ENCODE data around the gene ASS1. TPM values are rescaled to one million over a fixed set of nuclear protein-coding genes. Genes with fewer than 3 reads are reported as not detected.
"Not testable (repeated sequence)": the region's sequence is repeated elsewhere in the genome, so short reads cannot be mapped to it uniquely, and the experiment has no call there.

ASS1 gene
- total RNA-seq, 1 donor from 2014 or later: 2.9 TPM

DNA sequence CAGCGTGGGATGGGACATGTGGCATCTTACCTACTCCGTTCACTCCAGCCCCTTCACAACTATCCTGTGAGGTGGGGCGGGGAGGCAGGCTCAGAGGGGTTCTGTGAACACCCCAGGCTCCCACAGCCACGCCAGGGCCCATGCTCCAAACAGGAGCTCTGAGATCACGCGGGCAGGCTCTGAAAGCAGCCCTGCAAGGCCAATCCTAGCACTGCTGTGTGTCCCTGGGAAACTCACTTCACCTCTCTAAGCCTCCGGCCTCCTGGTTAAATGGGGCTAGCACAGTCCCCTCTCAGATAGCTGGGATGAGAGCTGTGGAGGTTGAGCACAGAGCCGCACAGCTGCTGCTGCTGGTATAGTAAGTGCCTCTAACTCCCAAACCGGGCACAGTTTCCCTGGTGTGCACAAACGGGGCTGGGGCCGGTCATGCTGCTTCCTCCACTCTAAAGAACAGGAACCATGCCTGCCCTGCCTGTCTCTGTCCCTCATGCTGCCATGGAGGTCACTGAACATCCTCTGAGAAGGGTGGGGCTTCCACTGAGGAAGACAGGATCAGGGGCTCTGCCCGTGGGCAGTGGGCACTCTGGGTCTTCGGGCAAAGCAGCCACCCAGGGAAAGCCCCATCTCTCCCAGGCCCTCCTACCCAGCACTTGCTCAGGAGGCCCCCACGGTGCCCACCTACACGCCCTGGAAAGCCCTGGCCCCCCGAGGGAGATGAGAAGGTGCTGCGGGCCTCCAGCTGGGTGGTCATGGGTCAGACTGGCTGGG is 13.0 kb upstream of the ASS1 start:
- intact Hi-C loops (cut with micrococcal nuclease): no loop called here
- H3K4me1 Mint-ChIP-seq (ENCODE audit: low read depth): no peaks in the 10 kb centered on the region
- H3K27me3 Mint-ChIP-seq (ENCODE audit: insufficient read depth): peaks cover 21% of the 10 kb centered on the region
- H3K4me3 Mint-ChIP-seq: no peak overlapping the region
- no peaks in the 10 kb centered on the region for H3K36me3 Mint-ChIP-seq (ENCODE audit: low read depth)
- H3K9me3 Mint-ChIP-seq: no peaks in the 10 kb centered on the region
- DNase-seq (ENCODE audit: low spot score): no peak
- H3K27ac Mint-ChIP-seq: no peak overlapping the region

- no peaks in the 10 kb centered on the region for H3K4me1 Mint-ChIP-seq (ENCODE audit: low read depth)
- intact Hi-C loops (cut with micrococcal nuclease): no loop called here
Measured at GRCh38 chr9:130432362-130432761, 12.4 kb upstream of the ASS1 start.

GRCh38 chr9:130432796-130433167 is 12.0 kb upstream of the ASS1 start:
- intact Hi-C loops (cut with micrococcal nuclease): no loop called here
- Mint-ChIP-seq H3K36me3 (ENCODE audit: low read depth) (no peaks in the 10 kb centered on the region), H3K27ac (no peak overlapping the region), H3K9me3 (no peaks in the 10 kb centered on the region), H3K4me3 (no peak overlapping the region), H3K27me3 (ENCODE audit: insufficient read depth) (peaks cover 24% of the 10 kb centered on the region), H3K4me1 (ENCODE audit: low read depth) (no peaks in the 10 kb centered on the region)
- no peak for DNase-seq (ENCODE audit: low spot score)

More at GRCh38 chr9:130432362-130432761, 12.4 kb upstream of the ASS1 start:
- DNase-seq (ENCODE audit: low spot score): no peak
- Mint-ChIP-seq H3K27ac (no peak overlapping the region), H3K9me3 (no peaks in the 10 kb centered on the region), H3K4me3 (no peak overlapping the region), H3K36me3 (ENCODE audit: low read depth) (no peaks in the 10 kb centered on the region), H3K27me3 (ENCODE audit: insufficient read depth) (peaks cover 21% of the 10 kb centered on the region)

- intact Hi-C loops (cut with micrococcal nuclease): no loop called here
- no peaks in the 10 kb centered on the region for H3K9me3 Mint-ChIP-seq
- H3K4me1 Mint-ChIP-seq (ENCODE audit: low read depth): no peaks in the 10 kb centered on the region
- H3K4me3 Mint-ChIP-seq: no peak overlapping the region
- peak; percentile 24 for DNase-seq (ENCODE audit: low spot score)
- H3K36me3 Mint-ChIP-seq (ENCODE audit: low read depth): no peaks in the 10 kb centered on the region
- no peak overlapping the region for H3K27ac Mint-ChIP-seq
- H3K27me3 Mint-ChIP-seq (ENCODE audit: insufficient read depth): peaks cover 24% of the 10 kb centered on the region
Measured at GRCh38 chr9:130433168-130433946, 11.4 kb upstream of the ASS1 start.

- intact Hi-C loops (cut with micrococcal nuclease): no loop called here
- H3K9me3 Mint-ChIP-seq: no peaks in the 10 kb centered on the region
- peaks cover 24% of the 10 kb centered on the region for H3K27me3 Mint-ChIP-seq (ENCODE audit: insufficient read depth)
Measured at GRCh38 chr9:130433947-130434262, 10.9 kb upstream of the ASS1 start.

DNA sequence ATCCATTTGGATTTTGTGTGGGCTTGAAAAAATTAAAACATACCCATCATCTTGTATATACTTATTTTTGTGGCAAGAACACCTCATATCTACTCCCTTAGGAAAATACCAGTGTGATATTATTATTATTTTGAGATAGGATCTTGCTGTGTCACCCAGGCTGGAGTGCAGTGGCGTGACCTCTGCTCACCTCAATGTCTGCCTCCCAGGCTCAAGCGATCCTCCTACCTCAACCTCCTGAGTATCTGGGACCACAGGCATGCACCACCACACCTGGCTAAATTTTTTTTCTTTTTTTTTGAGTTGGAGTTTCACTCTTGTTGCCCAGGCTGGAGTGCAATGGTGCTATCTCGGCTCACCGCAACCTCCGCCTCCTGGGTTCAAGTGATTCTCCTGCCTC is 10.1 kb upstream of the ASS1 start:
- H3K9me3 Mint-ChIP-seq; H3K27ac Mint-ChIP-seq; intact Hi-C loops (cut with micrococcal nuclease); H3K36me3 Mint-ChIP-seq (ENCODE audit: low read depth); DNase-seq (ENCODE audit: low spot score); H3K4me1 Mint-ChIP-seq (ENCODE audit: low read depth); H3K4me3 Mint-ChIP-seq: not testable (repeated sequence)
- H3K27me3 Mint-ChIP-seq (ENCODE audit: insufficient read depth): peaks cover 26% of the 10 kb centered on the region

More at GRCh38 chr9:130433947-130434262, 10.9 kb upstream of the ASS1 start:
- H3K4me1 Mint-ChIP-seq (ENCODE audit: low read depth): no peaks in the 10 kb centered on the region
- DNase-seq (ENCODE audit: low spot score): no peak
- no peak overlapping the region for H3K27ac Mint-ChIP-seq
- no peak overlapping the region for H3K4me3 Mint-ChIP-seq
- H3K36me3 Mint-ChIP-seq (ENCODE audit: low read depth): no peaks in the 10 kb centered on the region

DNA sequence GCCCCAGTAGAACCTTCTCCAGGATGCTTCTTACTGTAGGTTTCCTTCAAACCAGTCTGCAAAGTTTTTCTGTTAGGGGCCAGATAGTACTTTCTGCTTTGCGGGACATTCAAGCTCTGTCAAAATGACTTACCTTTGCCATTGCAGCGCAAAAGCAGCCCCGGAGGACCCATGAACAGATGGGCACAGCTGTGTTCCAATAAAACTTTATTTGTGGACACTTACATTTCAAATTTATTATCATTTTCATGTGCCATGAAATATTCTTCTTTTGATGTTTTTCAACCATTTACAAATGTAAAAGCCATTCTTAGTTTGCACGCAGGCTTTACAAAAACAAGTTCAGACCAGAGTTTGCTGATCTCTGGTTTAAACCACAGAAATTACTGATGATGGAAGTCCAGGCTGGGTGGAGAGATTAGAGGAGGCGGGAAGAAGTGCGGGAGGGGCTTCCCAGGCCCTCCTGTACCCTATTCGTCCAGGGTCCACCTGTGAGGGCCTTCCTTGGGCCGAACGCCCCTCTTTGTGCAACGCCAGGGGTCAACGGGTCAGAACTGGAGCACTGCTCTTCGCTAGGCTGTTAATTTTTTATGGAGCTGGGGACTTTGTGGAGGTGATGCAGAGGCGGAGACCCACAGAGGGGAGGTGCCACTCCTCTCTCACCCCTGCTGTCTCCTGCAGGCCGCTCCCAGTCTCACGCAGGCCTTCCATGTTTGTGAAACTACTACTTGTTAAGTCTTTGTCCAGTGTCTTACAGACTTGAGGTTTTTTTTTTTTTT is 7.6 kb upstream of the ASS1 start:
- intact Hi-C loops (cut with micrococcal nuclease): no loop called here
- Mint-ChIP-seq H3K4me3 (no peak overlapping the region), H3K27ac (no peak overlapping the region), H3K36me3 (ENCODE audit: low read depth) (peaks cover 1% of the 10 kb centered on the region), H3K4me1 (ENCODE audit: low read depth) (no peaks in the 10 kb centered on the region), H3K27me3 (ENCODE audit: insufficient read depth) (peaks cover 27% of the 10 kb centered on the region), H3K9me3 (peaks cover 19% of the 10 kb centered on the region)
- no peak for DNase-seq (ENCODE audit: low spot score)

DNA sequence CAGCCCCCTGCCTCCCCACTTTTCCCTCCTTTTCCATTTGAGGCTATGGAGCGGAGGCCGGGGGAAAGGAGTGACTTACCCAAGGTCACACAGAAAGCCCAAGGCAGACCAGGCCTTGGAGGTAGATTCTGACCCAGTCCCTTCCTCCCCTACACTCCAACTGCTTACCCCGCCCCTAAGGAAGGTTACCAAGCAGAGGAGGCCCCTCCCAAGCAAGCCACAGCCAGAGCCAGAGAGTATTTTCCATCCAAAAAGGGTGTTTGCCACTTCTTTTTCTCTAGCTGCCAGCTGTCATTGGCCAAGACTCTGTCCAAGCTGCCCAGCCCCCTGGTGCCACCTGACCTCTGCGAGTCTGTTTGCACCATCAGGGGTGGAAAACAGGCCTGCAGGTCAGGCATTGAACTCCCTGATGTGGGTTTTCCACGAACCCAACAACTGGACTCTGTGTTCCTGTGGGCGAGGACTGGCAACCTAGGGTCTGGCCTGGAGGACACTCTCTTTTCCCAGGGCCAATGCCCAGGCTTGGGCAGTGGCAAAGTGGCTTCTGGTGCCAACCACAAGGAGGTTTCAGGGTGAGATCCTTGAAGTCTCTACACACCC is 6.3 kb upstream of the ASS1 start:
- Mint-ChIP-seq H3K4me1 (ENCODE audit: low read depth) (no peaks in the 10 kb centered on the region), H3K27ac (no peak overlapping the region), H3K4me3 (no peak overlapping the region), H3K27me3 (ENCODE audit: insufficient read depth) (peaks cover 28% of the 10 kb centered on the region), H3K9me3 (peaks cover 20% of the 10 kb centered on the region), H3K36me3 (ENCODE audit: low read depth) (peaks cover 1% of the 10 kb centered on the region)
- intact Hi-C loops (cut with micrococcal nuclease): no loop called here
- DNase-seq (ENCODE audit: low spot score): no peak

- H3K4me3 Mint-ChIP-seq: no peak overlapping the region
Measured at GRCh38 chr9:130441031-130441430, 3.7 kb upstream of the ASS1 start.

DNA sequence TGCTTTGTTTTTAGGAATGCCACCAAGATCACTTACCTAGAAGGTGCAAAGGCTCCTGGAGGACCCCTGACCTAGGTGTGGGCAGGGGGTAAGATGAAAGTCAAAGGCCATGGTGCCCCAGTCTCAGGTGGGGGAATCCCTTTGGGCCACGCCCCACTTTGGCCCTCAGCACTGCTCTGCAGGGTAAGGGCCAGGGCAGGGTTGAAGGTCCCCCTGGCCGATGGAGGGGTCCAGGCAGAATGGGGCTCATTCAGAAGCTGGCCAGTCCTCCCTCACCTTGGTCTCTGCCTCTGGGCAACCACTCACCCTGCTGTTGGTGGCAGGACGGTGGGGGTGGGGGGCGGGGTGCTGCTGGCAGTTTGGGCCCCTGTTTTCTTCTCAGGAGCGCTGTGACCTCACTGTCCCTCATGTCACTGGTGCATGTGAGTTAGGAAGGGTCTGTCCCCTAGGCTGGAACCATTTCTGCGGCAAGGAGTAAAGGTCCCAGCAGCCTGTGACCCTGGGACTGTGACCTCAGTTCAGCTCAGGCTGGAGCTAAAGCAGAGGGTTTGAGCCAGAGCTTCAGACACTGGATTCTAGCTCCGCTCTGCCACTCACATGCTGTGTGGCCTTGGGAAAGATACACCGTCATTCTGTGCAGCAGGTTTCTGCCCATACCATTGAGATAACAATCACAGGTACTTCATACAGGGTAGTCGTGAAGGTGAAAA is 1.9 kb upstream of the ASS1 start:
- no peak overlapping the region for H3K27ac Mint-ChIP-seq
- no peak overlapping the region for H3K4me3 Mint-ChIP-seq
- intact Hi-C loops (cut with micrococcal nuclease): no loop called here
- peaks cover 1% of the 10 kb centered on the region for H3K36me3 Mint-ChIP-seq (ENCODE audit: low read depth)
- H3K27me3 Mint-ChIP-seq (ENCODE audit: insufficient read depth): peaks cover 18% of the 10 kb centered on the region
- peaks cover 2% of the 10 kb centered on the region for H3K4me1 Mint-ChIP-seq (ENCODE audit: low read depth)
- peaks cover 20% of the 10 kb centered on the region for H3K9me3 Mint-ChIP-seq
- no peak for DNase-seq (ENCODE audit: low spot score)

More at GRCh38 chr9:130441031-130441430, 3.7 kb upstream of the ASS1 start:
- Mint-ChIP-seq H3K27ac (no peak overlapping the region), H3K4me1 (ENCODE audit: low read depth) (no peaks in the 10 kb centered on the region), H3K36me3 (ENCODE audit: low read depth) (peaks cover 1% of the 10 kb centered on the region), H3K27me3 (ENCODE audit: insufficient read depth) (peaks cover 22% of the 10 kb centered on the region), H3K9me3 (peaks cover 20% of the 10 kb centered on the region)
- intact Hi-C loops (cut with micrococcal nuclease): no loop called here
- DNase-seq (ENCODE audit: low spot score): no peak

DNA sequence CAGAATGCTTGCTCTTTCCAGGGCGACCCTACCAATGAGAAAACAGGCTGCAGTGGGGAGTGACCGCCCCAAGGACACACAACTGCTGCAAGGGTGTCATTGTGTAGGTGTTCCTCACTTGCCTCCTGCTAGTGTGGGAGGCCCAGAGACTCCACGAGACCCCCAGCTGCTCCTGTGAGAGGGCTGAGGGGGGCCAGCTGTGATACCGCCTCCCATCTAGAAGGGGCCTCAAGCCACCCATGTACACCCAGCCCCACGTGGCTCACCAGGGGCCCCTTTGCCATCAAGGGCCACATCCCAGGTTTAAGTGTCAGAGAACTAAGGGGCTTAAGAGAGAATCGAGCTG is 1.3 kb upstream of the ASS1 start:
- Mint-ChIP-seq H3K36me3 (ENCODE audit: low read depth) (peaks cover 1% of the 10 kb centered on the region), H3K4me3 (no peak overlapping the region), H3K4me1 (ENCODE audit: low read depth) (peaks cover 7% of the 10 kb centered on the region), H3K27ac (no peak overlapping the region), H3K27me3 (ENCODE audit: insufficient read depth) (peaks cover 18% of the 10 kb centered on the region), H3K9me3 (peaks cover 20% of the 10 kb centered on the region)
- DNase-seq (ENCODE audit: low spot score): no peak
- intact Hi-C loops (cut with micrococcal nuclease): no loop called here

GRCh38 chr9:130443840-130444492 is 795 bp upstream of the ASS1 start:
- H3K4me1 Mint-ChIP-seq (ENCODE audit: low read depth): peaks cover 7% of the 10 kb centered on the region
- no peak overlapping the region for H3K27ac Mint-ChIP-seq
- no peak overlapping the region for H3K4me3 Mint-ChIP-seq
- peaks cover 20% of the 10 kb centered on the region for H3K9me3 Mint-ChIP-seq
- H3K36me3 Mint-ChIP-seq (ENCODE audit: low read depth): peaks cover 1% of the 10 kb centered on the region
- DNase-seq (ENCODE audit: low spot score): no peak
- intact Hi-C loops (cut with micrococcal nuclease): no loop called here
- peaks cover 18% of the 10 kb centered on the region for H3K27me3 Mint-ChIP-seq (ENCODE audit: insufficient read depth)

All from activated T-helper 1 cell treated with anti-CD3 and anti-CD28 coated beads, Interleukin-12 subunit alpha, Interleukin-12 subunit beta, Interleukin-2, Interleukin-4 antibody, amounts not matched to agents 30 ng/mL and 10 ng/mL and 1 ng/mL, durations not matched to agents 14 hours and 24 hours and 36 hours (primary cell).